Endothelial cell of umbilical vein (primary cell): ENCODE results near the gene DOCK1.

Experiments used
- CTCF ChIP-seq, 2 donors: IDR thresholded peaks; 1 replicate in 1 of 2; 2 replicates in 1 of 2; pipeline ENCODE4 v1.5.1; 2011; ENCODE audit warnings: low read length in 2 of 2, mild to moderate bottlenecking in 2 of 2, moderate library complexity in 2 of 2, control low read depth in 1 of 2, inconsistent platforms in 1 of 2, low read depth in 1 of 2; ENCODE audit not compliant: insufficient read depth in 1 of 2; ENCODE audit errors: extremely low read depth in 1 of 2
- JUN ChIP-seq: IDR thresholded peaks from 2 replicates; pipeline ENCODE4 v1.6.1; 2011; ENCODE audit warnings: borderline replicate concordance, low read depth; ENCODE audit not compliant: insufficient read length, insufficient read depth
- POLR2A ChIP-seq: IDR thresholded peaks from 2 replicates; pipeline ENCODE4 v1.6.1; 2012; ENCODE audit warnings: low read depth, mild to moderate bottlenecking, control low read depth, low read length
- POLR2AphosphoS5 ChIP-seq: IDR thresholded peaks from 2 replicates; pipeline ENCODE4 v1.6.1; 2012; ENCODE audit warnings: low read depth, mild to moderate bottlenecking, control low read depth, low read length, moderate library complexity; ENCODE audit not compliant: insufficient read depth

- no peak for TF ChIP-seq CTCF (IDR thresholded peaks at IDR 0.05; ENCODE audit: extremely low read depth in 1 of 2, insufficient read depth in 1 of 2, low read depth in 1 of 2, low read length in 2 of 2)
- no peak for TF ChIP-seq JUN
- no peak for TF ChIP-seq POLR2A
- TF ChIP-seq POLR2AphosphoS5, result no peak
These were observed 214.7 kb downstream of the DOCK1 start for GRCh38 chr10:127119936-127120335.
